Bone marrow (tissue), 2 donors: ENCODE data around the gene TMTC1.

Experiments
- DNase-seq, 2 donors: peaks; one replicate each; lab custom pipeline; 2025; lab: John Stamatoyannopoulos, UW

The TMTC1 gene

DNA sequence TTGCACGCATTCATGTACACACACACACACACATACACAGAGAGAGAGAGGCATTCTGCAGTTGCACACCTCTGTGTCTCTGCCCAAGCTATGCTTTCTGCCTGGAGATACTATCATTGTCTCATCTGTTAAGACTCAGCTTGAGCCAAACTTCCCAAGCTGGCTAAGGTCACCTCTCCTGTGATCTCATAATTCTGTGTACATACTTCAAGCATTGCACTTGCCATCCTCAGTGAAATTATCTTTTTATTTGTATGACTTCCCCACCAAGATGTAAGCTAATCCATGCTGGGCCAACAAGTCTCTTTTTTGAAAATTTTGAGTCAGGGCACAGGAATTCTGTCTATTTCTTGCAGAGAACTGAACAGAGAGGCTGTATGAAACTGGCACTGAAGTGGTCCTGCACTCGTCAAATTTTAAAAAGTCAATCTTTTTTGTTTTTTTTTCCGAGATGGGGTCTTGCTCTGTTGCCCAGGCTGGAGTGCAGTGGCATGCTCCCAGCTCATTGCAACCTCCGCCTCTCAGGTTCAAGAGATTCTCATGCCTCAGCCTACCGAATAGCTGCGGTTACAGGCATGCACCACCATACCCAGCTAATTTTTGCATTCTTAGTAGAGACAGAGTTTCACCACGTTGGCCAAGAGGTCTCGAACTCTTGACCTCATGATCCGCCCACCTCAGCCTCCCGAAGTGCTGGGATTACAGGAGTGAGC is 44.3 kb downstream of the TMTC1 start:
- DNase-seq, result no peak

DNA sequence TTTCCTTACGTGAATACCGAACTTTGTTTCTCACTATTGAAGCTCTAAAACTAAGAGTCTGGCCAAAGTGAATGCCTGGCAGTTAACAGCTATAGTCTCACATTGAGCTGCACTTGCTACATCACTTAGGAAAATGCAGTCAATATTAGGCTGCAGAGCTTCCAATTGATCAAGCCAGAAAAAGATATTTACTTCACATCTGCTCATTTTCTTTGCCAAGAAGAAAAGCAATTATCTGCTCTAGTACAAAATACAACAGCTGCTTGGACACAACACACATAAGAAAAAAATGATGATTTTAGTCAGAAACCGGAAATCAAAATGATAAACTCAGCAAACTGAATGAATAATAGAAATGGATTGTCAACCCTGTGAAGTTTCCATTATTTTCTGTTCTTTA is 45.4 kb downstream of the TMTC1 start:
- no peak for DNase-seq

DNA sequence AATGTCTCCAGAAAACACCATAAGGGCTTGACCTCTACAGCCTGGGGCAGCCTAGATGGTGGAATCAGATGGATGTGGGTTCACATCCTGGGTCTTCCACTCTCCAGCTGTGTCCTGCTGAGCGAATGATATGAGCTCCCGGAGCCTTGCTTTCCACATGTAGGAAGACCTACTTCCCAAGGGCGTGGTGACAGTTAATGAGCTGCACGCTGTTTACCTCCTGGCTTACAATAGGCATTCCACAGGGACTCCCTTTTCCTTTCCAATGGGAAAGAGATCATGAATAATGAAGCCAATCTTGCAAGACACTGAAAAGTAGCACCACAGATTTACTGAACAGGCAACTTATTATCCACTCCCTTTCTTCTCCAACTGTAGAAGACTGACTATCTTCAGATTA is 46.1 kb downstream of the TMTC1 start:
- DNase-seq, result no peak

DNA sequence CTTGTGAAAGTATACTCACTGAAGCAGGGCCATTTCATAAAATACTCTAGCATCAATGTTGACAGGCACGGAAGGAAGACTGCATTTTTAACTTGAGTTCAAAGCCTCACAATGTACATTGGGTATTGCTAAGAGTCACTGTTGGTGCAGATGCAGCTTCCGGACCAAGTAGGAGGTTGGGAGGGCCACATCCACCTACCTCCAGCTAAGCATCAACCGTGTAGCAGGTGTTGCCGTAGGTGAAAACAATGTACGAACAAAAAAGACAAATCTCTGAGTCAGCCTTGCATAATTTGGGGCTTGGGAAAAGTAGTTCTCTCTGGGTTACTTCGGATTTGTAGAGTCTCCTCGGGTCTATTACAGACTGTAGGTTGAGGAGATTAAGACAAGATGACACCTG is 48.1 kb downstream of the TMTC1 start:
- no peak for DNase-seq

DNA sequence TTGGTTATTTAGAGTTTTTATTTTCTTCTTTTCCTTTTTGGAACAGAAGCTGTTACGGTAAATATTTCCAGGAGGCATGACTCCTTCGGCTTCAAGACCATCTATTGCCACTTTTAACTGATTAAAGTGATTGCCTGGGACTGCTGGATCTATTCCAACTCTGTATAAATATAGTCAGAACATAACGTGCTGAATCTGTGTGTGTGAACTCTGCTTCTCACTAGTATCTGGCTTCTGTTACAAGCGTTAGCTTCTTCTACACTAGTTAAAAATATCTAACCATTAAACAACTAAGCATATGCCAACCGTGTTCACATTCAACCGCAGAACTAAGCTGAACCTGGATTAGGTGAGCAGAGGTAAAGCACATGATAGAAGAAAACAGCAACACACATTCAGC is 49.0 kb downstream of the TMTC1 start:
- DNase-seq, result no peak

DNA sequence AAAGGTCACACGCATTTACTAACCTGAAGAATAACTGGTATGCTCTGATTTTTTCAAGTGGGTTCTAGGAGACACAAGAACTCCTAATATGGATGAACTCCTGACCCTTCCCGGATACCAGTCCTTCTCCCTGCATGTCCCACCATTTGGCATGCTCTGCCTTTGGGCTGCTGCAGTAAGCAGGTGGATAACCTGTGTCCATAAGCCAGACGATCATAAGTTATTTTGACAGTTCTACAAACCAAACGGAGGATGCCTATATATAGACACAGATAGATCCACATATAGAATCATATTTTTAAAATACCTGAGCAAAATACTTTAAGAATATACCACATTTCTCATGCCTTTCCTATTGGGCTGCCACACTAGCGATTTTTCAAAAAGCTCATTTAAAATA is 49.4 kb downstream of the TMTC1 start:
- DNase-seq, result no peak

DNA sequence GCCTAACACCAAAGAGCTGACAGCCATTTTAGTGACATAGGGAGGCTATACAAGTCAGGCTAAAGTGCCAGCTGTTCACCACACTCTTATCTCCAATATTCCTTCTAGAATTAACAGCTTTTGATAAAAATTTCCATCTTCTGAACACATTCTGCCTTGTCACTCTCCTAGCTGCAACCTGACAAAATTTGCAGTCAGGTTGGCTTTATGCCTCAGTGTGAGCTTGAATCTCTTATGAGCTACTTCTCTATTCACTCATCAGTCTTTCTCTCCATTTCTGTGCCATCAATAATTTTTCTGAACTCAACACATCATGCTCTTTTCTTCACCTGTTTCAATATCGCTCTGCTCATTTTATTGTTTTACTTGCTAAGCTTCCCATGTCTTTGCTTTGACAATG is 50.2 kb downstream of the TMTC1 start:
- DNase-seq, result no peak

DNA sequence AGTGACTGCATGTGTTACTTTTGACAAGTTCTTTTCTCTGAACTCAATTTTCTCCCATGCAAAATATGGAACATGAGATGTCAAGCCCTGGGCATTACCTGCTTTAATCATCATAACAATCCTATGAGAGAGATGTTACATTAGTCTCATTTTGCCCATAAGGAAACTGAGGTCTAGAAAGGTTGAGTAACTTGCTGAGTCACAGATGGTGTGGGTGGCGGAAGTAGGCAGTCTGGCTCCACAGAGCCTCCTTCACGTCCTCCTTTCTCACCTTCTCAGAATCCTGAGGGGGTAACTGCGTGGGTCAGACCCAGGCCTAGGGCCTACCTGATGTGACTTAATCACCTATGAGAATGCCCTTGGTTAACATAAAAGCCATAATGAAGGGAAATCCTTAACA is 50.7 kb downstream of the TMTC1 start:
- no peak for DNase-seq

DNA sequence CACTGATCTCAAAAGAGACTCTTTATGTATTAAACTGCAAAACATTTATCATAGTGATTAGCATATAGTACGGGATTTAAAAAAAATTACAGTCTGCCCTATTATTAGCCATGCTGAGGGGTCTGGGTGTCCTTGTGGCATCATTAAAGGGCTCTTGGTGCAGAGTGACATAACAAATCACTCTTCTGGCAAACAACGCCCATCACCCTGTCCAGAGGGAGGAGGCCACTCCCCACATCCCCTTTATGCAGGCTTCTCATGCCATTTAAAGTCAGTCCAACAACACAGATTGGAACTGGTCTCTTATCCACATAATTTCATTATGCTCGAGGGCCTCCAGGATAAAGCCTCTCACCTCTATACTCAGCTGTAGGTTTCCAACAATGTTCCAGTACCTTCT is 51.1 kb downstream of the TMTC1 start:
- DNase-seq, result no peak

DNA sequence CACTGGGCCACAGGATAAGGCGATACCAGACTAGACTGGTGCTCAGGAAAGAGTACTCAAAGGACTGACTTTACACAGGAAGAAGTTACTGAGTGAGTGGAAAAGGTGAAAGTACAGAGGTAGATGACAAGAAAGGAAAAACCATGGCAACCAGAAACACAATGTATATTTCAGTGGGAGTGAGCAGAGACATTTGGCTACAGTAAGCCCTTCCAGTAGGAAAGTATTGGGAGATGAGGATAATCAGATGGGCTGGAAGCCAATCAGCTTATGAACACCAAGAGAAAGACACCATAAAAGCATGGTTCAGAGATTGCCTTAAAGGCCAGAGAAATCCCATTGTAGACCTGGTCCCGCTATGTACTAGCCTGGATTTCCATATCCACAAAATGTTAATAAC is 51.6 kb downstream of the TMTC1 start:
- DNase-seq, result no peak

DNA sequence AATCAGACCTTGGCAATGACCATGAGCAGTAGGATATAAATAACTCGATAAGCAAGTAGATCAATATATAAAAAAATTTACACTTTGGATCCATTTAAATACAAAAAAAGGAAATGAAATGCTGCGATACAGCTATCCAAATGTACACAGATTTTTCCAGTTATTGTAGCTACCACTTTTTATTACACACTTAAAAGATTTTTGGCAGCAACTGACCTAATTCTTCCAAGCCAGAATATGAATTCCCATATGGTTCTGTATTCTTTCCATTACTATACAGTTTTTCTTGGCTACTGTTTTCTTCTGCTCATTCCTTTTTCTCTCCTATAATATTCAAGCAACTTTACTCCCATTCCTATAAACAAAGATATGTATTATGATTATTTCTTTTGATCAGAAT is 52.2 kb downstream of the TMTC1 start:
- DNase-seq, result no peak

DNA sequence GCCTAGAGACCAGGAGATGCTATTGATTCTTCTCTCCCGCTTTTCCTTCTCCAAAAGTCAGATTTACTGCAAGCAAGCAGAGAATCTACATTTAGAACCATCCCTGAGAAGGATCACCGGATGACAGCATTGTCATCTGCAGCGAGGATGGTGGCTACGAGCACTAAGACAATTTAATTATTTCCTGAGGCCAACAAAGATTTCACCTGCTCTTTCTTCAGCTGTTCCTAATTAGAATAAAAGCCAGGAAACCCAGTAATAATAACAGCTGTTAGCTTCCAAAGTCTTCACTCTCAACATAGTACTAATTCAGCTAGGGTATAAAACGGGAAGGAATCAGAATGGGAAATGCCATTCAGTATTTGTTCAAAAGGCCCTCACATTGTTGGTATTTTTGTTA is 53.3 kb downstream of the TMTC1 start:
- no peak for DNase-seq

DNA sequence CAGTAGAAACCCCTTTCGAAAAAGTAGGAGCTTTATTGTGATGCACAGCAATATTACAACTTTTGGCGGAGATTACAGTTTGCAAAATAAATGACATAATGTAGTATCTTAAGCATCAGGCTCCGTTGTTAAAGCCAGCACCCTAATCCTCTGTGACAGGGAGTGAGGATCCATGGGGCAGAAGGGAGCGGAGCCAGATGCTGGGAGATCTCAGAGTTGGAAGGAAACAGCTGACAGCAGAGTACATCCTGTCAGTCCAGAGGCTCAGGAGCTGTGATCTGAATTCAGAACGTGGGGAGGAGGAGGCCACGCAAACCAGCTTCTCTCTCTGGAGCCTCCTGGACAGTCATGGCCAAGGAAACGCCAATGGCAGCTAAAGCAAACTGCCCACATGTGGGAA is 55.7 kb downstream of the TMTC1 start:
- DNase-seq, result no peak

DNA sequence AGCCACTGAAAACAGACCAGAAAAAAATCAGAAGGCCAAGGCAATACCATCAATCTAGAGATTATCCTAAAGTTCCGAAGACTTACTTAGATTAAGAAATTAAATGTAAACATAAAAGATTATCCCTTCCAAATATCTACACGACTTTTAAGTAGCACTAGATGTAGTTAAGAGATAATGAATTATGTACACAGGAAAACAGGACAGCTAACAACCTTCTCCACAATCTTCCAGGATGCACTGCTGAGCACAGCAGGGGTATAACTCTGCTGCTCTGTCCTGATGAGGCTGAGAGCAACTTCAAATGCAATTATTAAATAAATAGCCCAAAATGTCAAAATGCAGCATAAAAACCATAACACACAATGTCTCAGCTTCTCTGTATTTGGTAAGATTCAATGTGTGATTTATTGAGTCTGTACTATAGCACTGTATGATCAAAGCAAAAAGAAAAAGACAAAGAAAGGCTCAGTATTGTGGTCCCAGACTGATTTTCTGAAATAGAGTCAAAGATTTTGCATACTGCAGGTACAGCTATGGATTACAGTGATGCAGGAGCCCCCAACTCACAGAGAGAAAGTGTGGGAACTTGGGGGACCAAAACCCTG is 56.9 kb downstream of the TMTC1 start:
- DNase-seq, result no peak

DNA sequence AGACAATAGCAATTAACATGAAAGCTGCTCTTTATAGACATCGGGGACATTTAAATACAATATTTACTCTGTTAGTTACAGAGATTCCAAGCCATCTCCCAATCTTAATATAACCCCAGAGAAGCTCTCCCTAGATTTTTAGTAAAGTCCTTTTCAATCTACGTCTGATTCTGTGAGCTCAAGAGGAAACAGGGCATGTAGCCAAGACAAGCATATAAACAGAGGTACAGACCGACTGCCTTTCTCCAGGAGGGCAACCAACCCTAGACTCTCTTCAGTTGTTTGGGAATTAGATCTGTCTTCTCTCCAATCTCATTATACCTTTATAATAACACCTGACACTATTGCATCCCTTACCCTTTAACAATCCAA is 57.4 kb downstream of the TMTC1 start:
- no peak for DNase-seq

DNA sequence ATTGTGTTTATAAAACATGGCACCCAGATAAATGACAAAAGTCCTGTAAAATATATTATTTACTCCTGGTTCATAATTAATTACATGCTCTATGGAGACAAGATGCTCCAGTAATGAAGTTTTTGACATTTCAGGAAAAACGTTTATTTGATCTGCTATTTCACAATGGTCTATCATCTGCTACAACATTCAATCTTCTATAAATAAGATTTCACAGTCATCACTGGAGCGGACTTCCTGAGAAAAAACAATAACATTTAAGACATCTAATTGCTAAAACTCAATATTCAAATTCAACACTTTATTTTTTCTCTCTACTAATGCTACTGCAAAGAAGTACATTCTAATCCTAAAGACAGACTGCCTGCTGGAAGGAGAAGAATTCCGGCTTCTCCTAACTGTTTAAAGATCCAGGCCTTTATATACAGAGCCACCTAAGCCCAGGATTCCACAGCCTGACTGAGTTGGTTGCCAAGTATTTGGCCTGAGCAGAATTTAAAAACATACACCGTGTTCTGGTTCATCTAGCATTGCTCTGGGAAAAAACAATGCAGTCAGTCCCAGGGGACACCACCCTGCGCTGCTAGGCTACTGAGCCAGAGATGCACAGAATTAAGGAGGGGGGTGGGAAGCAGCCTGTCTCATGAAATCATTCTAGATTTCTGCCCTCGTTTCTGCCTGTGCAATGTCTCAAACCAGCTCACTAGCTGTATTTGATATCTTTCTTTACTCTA is 58.0 kb downstream of the TMTC1 start:
- DNase-seq, result no peak

DNA sequence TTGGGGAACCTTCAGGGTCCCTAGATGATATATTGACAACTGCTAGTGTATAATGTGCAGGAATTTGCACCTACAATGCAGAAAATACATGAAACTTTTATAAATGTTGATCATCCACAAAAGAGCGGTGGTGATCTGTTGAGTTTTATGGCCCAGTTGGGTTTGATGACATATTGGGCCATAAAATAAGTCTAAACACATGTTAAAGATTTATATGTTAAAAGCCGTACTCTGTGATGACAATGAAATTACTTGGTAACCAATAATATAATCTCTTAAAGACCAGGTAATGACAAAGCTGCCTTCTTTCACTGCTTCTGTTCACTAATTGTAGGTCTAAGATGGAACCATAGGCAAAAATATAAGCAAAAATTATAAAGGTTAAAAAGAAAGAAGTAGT is 61.6 kb downstream of the TMTC1 start:
- no peak for DNase-seq

DNA sequence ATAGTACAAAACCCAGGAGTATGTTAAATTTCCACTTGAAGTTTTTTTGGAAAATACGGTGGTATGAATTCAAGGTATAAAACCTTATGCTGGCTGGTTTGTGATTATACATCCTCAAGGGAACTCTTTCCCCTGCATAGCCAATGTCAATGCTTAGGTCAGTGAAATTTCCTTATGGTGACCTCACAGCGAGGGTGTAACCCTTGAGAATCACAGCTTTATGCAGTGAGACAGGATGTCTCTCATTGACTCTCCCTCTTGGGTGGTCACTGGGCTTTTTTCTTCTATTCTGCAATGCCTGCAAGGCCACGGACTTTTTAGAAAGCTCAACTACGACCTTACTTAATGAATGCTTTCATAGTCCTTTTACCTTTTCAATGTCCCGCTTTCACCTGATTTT is 64.4 kb downstream of the TMTC1 start:
- DNase-seq, result no peak

DNA sequence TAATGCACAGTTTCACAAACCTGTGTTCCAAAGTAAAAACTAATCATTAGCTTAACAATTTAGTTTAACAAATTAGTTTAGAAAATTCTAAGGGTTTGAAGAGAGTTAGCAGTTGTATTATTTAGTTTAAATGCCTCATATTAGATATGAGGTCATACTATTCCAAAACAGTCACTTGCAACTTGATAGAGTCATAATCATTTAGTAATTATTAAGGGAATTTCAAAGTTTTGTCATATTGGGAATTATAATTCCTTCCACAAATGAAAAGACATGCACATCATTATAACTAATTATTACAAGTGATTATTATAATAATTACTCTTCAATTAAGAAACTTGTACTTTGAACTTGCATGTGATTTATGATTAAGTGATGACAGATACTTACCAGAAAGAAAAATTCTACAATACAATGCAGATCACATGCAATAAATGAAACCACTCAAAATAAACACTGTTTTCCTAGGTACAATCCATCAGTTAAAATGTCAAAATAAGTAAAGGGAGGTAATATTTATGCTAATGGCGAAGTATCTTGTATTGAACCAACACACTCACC is 66.1 kb downstream of the TMTC1 start:
- no peak for DNase-seq

DNA sequence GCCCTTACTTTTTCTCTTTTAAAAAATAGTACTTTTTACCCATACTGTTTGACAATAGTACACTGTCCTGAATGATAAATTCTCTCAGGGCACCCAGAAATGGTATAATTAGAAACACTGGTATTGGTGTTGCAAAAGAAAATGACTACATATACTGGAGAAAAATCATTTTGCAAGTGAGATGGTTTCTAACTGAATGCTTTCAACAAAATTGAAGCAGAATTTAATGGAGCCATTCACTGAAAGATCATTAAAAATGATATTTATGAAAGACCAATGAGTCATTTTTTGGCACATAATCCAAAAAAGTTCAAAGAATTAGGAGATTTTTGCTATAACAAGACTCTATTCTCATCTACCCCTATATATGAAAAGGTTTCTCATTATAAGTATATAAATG is 68.8 kb downstream of the TMTC1 start:
- no peak for DNase-seq

DNA sequence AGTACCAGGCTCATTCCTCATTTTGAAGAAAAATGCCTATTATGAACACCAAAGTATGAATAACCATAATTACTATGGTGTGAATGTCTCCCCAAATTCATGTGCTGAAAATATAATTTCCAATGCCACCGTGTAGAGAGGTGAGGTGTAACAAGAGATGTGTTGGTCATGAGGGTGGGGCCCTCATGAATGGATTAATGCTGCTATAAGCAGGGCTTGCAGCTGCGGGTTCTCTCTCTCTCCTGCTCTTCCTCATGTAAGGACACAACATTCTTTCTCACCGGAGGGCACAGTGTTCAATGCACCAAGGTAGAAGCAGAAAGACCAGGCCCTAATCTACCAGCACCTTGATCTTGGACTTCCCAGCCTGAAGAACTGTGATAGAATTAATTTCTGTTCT is 70.0 kb downstream of the TMTC1 start:
- no peak for DNase-seq

DNA sequence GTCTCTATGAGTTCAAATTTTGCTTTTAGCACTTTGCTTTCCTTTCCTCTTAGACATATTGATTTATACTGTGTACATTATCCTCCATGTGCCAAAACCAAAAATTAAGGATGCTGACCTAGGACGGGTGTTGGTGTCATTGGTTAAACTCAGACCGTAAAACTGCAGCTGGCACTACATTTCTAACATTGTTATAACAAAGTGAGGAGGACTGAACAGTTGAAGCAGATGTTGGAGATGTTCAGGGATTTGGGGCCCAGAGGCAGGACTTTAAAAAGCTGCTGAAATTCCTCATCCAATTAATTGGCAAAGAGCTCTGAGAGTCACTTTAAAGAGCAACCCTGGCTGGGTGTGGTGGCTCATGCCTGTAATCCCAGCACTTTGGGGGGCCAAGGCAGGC is 72.4 kb downstream of the TMTC1 start:
- DNase-seq, result no peak

DNA sequence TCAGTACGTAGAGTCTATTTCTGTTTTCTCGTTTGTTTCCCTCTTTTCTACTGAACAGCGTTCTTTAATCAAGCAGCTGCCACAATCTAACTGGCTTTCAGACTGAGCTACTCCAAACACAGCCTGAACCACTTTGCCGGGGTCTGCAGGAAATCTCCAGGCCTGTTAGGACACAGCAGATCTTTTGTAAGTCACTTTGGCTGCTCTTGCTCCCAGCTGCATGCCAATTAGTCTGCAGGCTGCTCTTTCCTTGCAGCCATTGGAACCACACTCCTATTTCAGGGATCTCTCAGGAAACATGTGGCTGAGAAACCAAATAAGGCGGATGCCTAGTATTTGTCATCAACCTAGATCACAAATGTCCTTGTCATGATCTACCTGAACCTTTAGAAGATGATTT is 73.6 kb downstream of the TMTC1 start:
- no peak for DNase-seq
